OCI-LY7 (cell line): ENCODE data around the gene SUPT3H. TPM values are rescaled to one million over a fixed set of nuclear protein-coding genes. Genes with fewer than 3 reads are reported as not detected.

Experiments used
- BruUV-seq: library from RNA; stranded (reverse); fragments of 400-500 nt; replicated peaks from 2 replicates; lab custom pipeline; 2021; lab: Mats Ljungman, UMichigan
- CTCF ChIA-PET: fragments of 300-600 bp; sonication (Branson Sonifier 250); formaldehyde crosslinking; loops from one replicate; lab custom pipeline; 2022; ENCODE audit warnings: antibody characterized with exemption; ENCODE audit not compliant: unreplicated experiment; lab: Charles Lee
- POLR2A ChIA-PET: fragments of 300-600 bp; sonication (Branson Sonifier 250); formaldehyde crosslinking; loops from one replicate; lab custom pipeline; 2022; ENCODE audit warnings: antibody characterized with exemption; lab: Charles Lee
- DNase-seq: peaks from one replicate; pipeline ENCODE4 v3.0.0-alpha.2; 2015; ENCODE audit warnings: low spot score
- H2AFZ ChIP-seq: fragments of 200-600 bp; sonication (generic), shearing (Covaris generic); 2 replicates; pipeline ENCODE4 v1.6.1; 2014; ENCODE audit warnings: mild to moderate bottlenecking, antibody characterized with exemption, low read length, moderate library complexity
- H3K27ac ChIP-seq: fragments of 200-600 bp; sonication (generic); 2 replicates; pipeline ENCODE4 v1.5.1; 2014; ENCODE audit warnings: mixed run types, low read depth, mild to moderate bottlenecking, moderate library complexity, low read length, inconsistent platforms; ENCODE audit not compliant: poor library complexity, severe bottlenecking
- H3K36me3 ChIP-seq: fragments of 200-600 bp; sonication (generic); 2 replicates; pipeline ENCODE4 v1.6.1; 2014; ENCODE audit warnings: mild to moderate bottlenecking, antibody characterized with exemption, low read length, moderate library complexity, mixed read lengths; ENCODE audit not compliant: insufficient read depth
- H3K4me1 ChIP-seq: fragments of 200-600 bp; sonication (generic); 2 replicates; pipeline ENCODE4 v1.5.1; 2014; ENCODE audit warnings: mild to moderate bottlenecking, low read length; ENCODE audit not compliant: insufficient read depth, poor library complexity, severe bottlenecking
- H3K4me2 ChIP-seq: fragments of 200-600 bp; sonication (generic); 2 replicates; pipeline ENCODE4 v1.6.1; 2014; ENCODE audit warnings: mild to moderate bottlenecking, low read length
- H3K4me3 ChIP-seq: fragments of 200-600 bp; sonication (generic); 2 replicates; pipeline ENCODE4 v1.5.1; 2014; ENCODE audit warnings: mild to moderate bottlenecking, low read depth, low read length; ENCODE audit not compliant: poor library complexity, severe bottlenecking
- H3K79me2 ChIP-seq: fragments of 200-600 bp; sonication (generic); 2 replicates; pipeline ENCODE4 v1.6.1; 2016; ENCODE audit warnings: low read depth, mild to moderate bottlenecking, low read length, moderate library complexity, mixed read lengths; ENCODE audit not compliant: insufficient read depth
- H3K9me2 ChIP-seq: fragments of 200-600 bp; sonication (generic); 2 replicates; pipeline ENCODE4 v1.6.1; 2016; ENCODE audit warnings: mild to moderate bottlenecking, low read length, mixed read lengths; ENCODE audit not compliant: insufficient read depth
- H3K9me3 ChIP-seq: fragments of 200-600 bp; sonication (generic); 2 replicates; pipeline ENCODE4 v1.6.1; 2014; ENCODE audit warnings: mild to moderate bottlenecking, mixed run types, low read length, mixed read lengths
- H4K20me1 ChIP-seq: fragments of 200-600 bp; sonication (generic); 2 replicates; pipeline ENCODE4 v1.6.1; 2014; ENCODE audit warnings: mild to moderate bottlenecking, antibody characterized with exemption, low read length, moderate library complexity, mixed read lengths; ENCODE audit not compliant: insufficient read depth
- CTCF ChIP-seq: fragments of 200-600 bp; sonication (generic); conservative IDR thresholded peaks from 2 replicates; pipeline ENCODE4 v1.5.1; 2014; ENCODE audit warnings: mild to moderate bottlenecking, antibody characterized with exemption, low read length, moderate library complexity, mixed read lengths
- EZH2phosphoT487 ChIP-seq: fragments of 200-600 bp; sonication (generic); IDR thresholded peaks from 2 replicates; pipeline ENCODE4 v1.6.1; 2018; ENCODE audit warnings: low read depth, borderline replicate concordance, mild to moderate bottlenecking, mixed run types, antibody characterized with exemption, low read length, moderate library complexity, mixed read lengths
- intact Hi-C: fragments of 100-400 bp; cut with micrococcal nuclease; formaldehyde crosslinking; loops from one replicate; pipeline ENCODE4 v1.10.0; 2022; ENCODE audit not compliant: unreplicated experiment
- total RNA-seq, 2 experiments: library from RNA; depleted of rRNA in 1 of 2; stranded (reverse); fragments of >200 nt in 1 of 2; shearing (Covaris generic) in 1 of 2; gene quantifications; 2 replicates each; pipeline ENCODE4 v1.2.3, GENCODE V29; 2014 to 2022

Gene SUPT3H
- total RNA-seq, 2 experiments from 2014 or later: 1.1 to 7.1 TPM

- Histone ChIP-seq H3K4me3 (no peak overlapping the region), H2AFZ (no peak overlapping the region), H3K4me2 (no peak overlapping the region), H3K9me3 (no peaks in the 10 kb centered on the region), H3K9me2 (no peaks in the 10 kb centered on the region), H3K36me3 (no peaks in the 10 kb centered on the region), H3K27ac (no peak overlapping the region), H4K20me1 (no peaks in the 10 kb centered on the region), H3K4me1 (no peaks in the 10 kb centered on the region), H3K79me2 (no peaks in the 10 kb centered on the region)
- intact Hi-C loops: no loop called here
- CTCF ChIA-PET: no interaction called here
- POLR2A ChIA-PET: no interaction called here
- DNase-seq: no peak
- no TSS peak for BruUV-seq
- TF ChIP-seq EZH2phosphoT487: no peak
- no peak for TF ChIP-seq CTCF
Measured at GRCh38 chr6:44787254-44787834, 590.4 kb downstream of the SUPT3H start.

GRCh38 chr6:44785130-44785529 lies 592.6 kb downstream of the SUPT3H start:
- H3K36me3 ChIP-seq: no peaks in the 10 kb centered on the region
- no TSS peak for BruUV-seq
- no peak for DNase-seq
- CTCF ChIA-PET: no interaction called here
- H3K4me3 ChIP-seq: no peak overlapping the region
- no peaks in the 10 kb centered on the region for H3K79me2 ChIP-seq
- TF ChIP-seq CTCF (no peak), EZH2phosphoT487 (no peak)
- no peak overlapping the region for H3K4me2 ChIP-seq
- no peaks in the 10 kb centered on the region for H3K4me1 ChIP-seq
- no peak overlapping the region for H2AFZ ChIP-seq
- POLR2A ChIA-PET: no interaction called here
- H3K9me3 ChIP-seq: no peaks in the 10 kb centered on the region
- no peaks in the 10 kb centered on the region for H4K20me1 ChIP-seq
- no peak overlapping the region for H3K27ac ChIP-seq
- no peaks in the 10 kb centered on the region for H3K9me2 ChIP-seq
- intact Hi-C loops: no loop called here

- Histone ChIP-seq H2AFZ (no peak overlapping the region), H3K36me3 (no peaks in the 10 kb centered on the region), H3K27ac (no peak overlapping the region), H3K9me2 (no peaks in the 10 kb centered on the region), H3K9me3 (no peaks in the 10 kb centered on the region), H3K79me2 (no peaks in the 10 kb centered on the region), H3K4me1 (no peaks in the 10 kb centered on the region), H3K4me3 (no peak overlapping the region), H3K4me2 (no peak overlapping the region), H4K20me1 (no peaks in the 10 kb centered on the region)
- no peak for TF ChIP-seq CTCF
- no peak for TF ChIP-seq EZH2phosphoT487
- BruUV-seq: no TSS peak
- DNase-seq: no peak
- intact Hi-C loops: no loop called here
- CTCF ChIA-PET: no interaction called here
- POLR2A ChIA-PET: no interaction called here
Measured at GRCh38 chr6:44784195-44784594, 593.5 kb downstream of the SUPT3H start.
